CD4-positive, alpha-beta memory T cell (primary cell): ENCODE results near the gene PIGR. TPM values are rescaled to one million over a fixed set of nuclear protein-coding genes. Genes with fewer than 3 reads are reported as not detected.
"Not testable (repeated sequence)": the region's sequence is repeated elsewhere in the genome, so short reads cannot be mapped to it uniquely, and the experiment has no call there.

Experiments used
- CTCF ChIA-PET: fragments of 350-600 bp; sonication (Branson Sonifier 250); formaldehyde crosslinking; loops from one replicate; lab custom pipeline; 2021; ENCODE audit warnings: inconsistent platforms; ENCODE audit not compliant: partially characterized antibody; lab: Charles Lee
- POLR2A ChIA-PET: fragments of 350-600 bp; sonication (Branson Sonifier 250); formaldehyde crosslinking; loops from one replicate; lab custom pipeline; 2021; ENCODE audit not compliant: partially characterized antibody; lab: Charles Lee
- DNase-seq, 5 donors: peaks; one replicate each; pipeline versions ENCODE4 v3.0.0 to v3.0.0-alpha.2; 2020 to 2022; ENCODE audit warnings: mixed read lengths in 1 of 5
- H3K27ac ChIP-seq: one replicate; pipeline ENCODE4 v1.7.0; 2013; ENCODE audit warnings: low read depth, low read length
- H3K27me3 ChIP-seq: 2 replicates; pipeline ENCODE4 v1.7.0; 2013; ENCODE audit warnings: mild to moderate bottlenecking, low read length, moderate library complexity; ENCODE audit not compliant: insufficient read depth
- H3K36me3 ChIP-seq: 2 replicates; pipeline ENCODE4 v1.7.0; 2013; ENCODE audit warnings: mild to moderate bottlenecking, low read length, moderate library complexity; ENCODE audit not compliant: insufficient read depth
- H3K4me1 ChIP-seq: 2 replicates; pipeline ENCODE4 v1.7.0; 2013; ENCODE audit warnings: mild to moderate bottlenecking, low read length, moderate library complexity; ENCODE audit not compliant: insufficient read depth
- H3K4me3 ChIP-seq, 2 donors: one replicate each; pipeline ENCODE4 v1.7.0; 2013; ENCODE audit warnings: low read length in 2 of 2, mild to moderate bottlenecking in 1 of 2
- H3K9me3 ChIP-seq, 2 donors: one replicate each; pipeline ENCODE4 v1.7.0; 2013; ENCODE audit warnings: low read length in 2 of 2, control low read depth in 1 of 2; ENCODE audit not compliant: control insufficient read depth in 1 of 2
- H3K27ac Mint-ChIP-seq, 7 donors: one replicate each; pipeline ENCODE4 v1.8.0; 2020 to 2021; ENCODE audit warnings: mixed read lengths in 7 of 7, mild to moderate bottlenecking in 6 of 7, inconsistent platforms in 3 of 7, moderate library complexity in 3 of 7
- H3K27me3 Mint-ChIP-seq, 2 donors: one replicate each; pipeline ENCODE4 v1.8.0; 2020 to 2021; ENCODE audit warnings: mixed read lengths in 2 of 2
- H3K36me3 Mint-ChIP-seq, 2 donors: one replicate each; pipeline ENCODE4 v1.8.0; 2020 to 2021; ENCODE audit warnings: mixed read lengths in 2 of 2, inconsistent platforms in 1 of 2, mild to moderate bottlenecking in 1 of 2
- H3K4me1 Mint-ChIP-seq, 4 donors: one replicate each; pipeline ENCODE4 v1.8.0; 2020 to 2021; ENCODE audit warnings: mixed read lengths in 4 of 4, mild to moderate bottlenecking in 1 of 4
- H3K4me3 Mint-ChIP-seq, 8 donors: one replicate each; pipeline ENCODE4 v1.8.0; 2020 to 2021; ENCODE audit warnings: mixed read lengths in 8 of 8, mild to moderate bottlenecking in 7 of 8, moderate library complexity in 6 of 8, inconsistent platforms in 3 of 8
- H3K9me3 Mint-ChIP-seq, 8 donors: one replicate each; pipeline ENCODE4 v1.8.0; 2020 to 2021; ENCODE audit warnings: mixed read lengths in 8 of 8, mild to moderate bottlenecking in 5 of 8, inconsistent platforms in 3 of 8, moderate library complexity in 1 of 8
- intact Hi-C: fragments of 100-400 bp; cut with micrococcal nuclease; formaldehyde crosslinking; loops from one replicate; pipeline ENCODE4 v1.15.1; 2023
- polyA plus RNA-seq, 2 donors: library from polyadenylated mRNA; unstranded; fragments of 300-500 nt; fragmentation: Illumina TruSeq; gene quantifications; one replicate each; pipeline ENCODE4 v1.2.3, GENCODE V29; 2021
- total RNA-seq, 2 experiments: library from RNA; stranded (reverse); gene quantifications; one replicate each; pipeline ENCODE4 v1.2.3, GENCODE V29; 2021

Gene PIGR
- total and polyA plus RNA-seq, 4 experiments from 2014 or later, result not detected

DNA sequence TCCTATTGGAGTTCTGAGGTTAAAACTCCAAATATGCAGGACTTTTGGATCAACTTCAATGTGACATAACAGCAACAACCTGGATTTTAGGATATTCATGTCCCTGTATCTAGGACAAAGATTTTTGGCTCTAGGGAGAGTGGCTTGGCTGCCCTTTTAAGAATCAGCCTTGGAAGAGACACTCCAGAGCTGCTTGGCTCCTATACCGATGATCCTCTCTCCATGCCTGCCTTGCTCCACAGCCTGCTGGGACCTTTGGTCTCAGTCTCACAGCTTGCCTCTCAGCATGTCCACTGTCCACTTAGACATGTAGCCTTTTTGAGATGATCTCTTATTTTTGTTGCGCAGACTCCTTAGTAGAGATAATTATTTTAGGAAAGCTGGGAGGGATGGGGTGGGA, 20.0 kb downstream of the PIGR start:
- H3K36me3 Mint-ChIP-seq, result peaks cover 0 to 6% of the 10 kb centered on the region in 2 donors
- Histone ChIP-seq H3K4me1 (peaks cover 67% of the 10 kb centered on the region), H3K27me3 (no peaks in the 10 kb centered on the region), H3K36me3 (no peaks in the 10 kb centered on the region), H3K9me3 (no peaks in the 10 kb centered on the region), H3K27ac (no peak overlapping the region), H3K4me3 (no peak overlapping the region)
- no peaks in the 10 kb centered on the region for H3K9me3 Mint-ChIP-seq
- DNase-seq, result no peak
- ChIA-PET CTCF (interaction anchor here (0.7 to 13.7 kb wide), 5 partner anchors 9 to 192 kb away, joined by 3 to 477 read pairs (median 17); partner anchors contain the start of gene FCMR), POLR2A (interaction anchor here (0.9 to 8.7 kb wide), 4 partner anchors 9 to 200 kb away, joined by 3 to 179 read pairs (median 8); partner anchors contain the start of gene FCMR)
- intact Hi-C loops, result no loop called here
- peak overlapping the region in 2 of 8 donors; percentile 9 to 17 for H3K4me3 Mint-ChIP-seq
- peaks cover 20 to 37% (median 30%) of the 10 kb centered on the region in 4 donors for H3K4me1 Mint-ChIP-seq
- H3K27ac Mint-ChIP-seq, result peak overlapping the region in 4 of 7 donors; percentile 12 to 86 (median 36)
- H3K27me3 Mint-ChIP-seq, result no peaks in the 10 kb centered on the region

DNA sequence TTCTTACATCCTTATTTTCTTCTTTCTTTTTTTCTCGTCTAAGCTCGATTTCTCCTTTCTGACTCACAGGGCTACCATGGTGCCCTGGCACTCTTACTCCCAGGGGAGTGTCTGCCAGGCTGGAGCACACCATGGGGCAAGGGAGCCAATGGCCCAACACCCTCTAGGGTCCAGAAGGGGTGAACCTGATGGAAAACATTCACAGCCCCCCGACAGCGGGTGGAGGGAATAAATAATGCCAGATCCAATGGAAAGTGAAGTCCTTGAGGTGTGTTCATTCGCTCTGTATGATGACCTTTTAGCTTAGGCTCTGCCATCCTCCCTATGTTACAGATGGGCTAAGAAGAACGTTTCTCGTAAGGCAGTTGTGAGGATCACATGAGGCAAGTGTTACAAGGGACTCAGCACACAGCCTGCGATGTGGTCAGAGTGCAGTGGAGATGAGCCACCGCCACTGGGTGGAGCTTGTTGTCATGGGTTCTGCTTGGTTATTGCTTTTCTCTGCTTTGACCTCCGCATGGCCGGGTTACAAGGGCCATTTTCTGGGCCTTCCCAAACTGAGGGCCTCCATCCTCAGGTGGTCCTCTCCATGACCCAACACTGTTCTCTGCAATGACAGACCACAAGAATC, 21.0 kb downstream of the PIGR start:
- Mint-ChIP-seq H3K9me3 (no peaks in the 10 kb centered on the region), H3K27ac (no peak overlapping the region), H3K27me3 (no peaks in the 10 kb centered on the region), H3K36me3 (peaks cover 7 to 15% of the 10 kb centered on the region in 2 donors), H3K4me3 (no peak overlapping the region), H3K4me1 (peaks cover 13 to 27% (median 25%) of the 10 kb centered on the region in 4 donors)
- Histone ChIP-seq H3K9me3 (no peaks in the 10 kb centered on the region), H3K36me3 (no peaks in the 10 kb centered on the region), H3K27me3 (no peaks in the 10 kb centered on the region), H3K4me3 (no peak overlapping the region), H3K27ac (no peak overlapping the region), H3K4me1 (peaks cover 56% of the 10 kb centered on the region)
- ChIA-PET POLR2A (interaction anchor here (0.6 to 2.8 kb wide), 16 partner anchors 8 to 905 kb away, joined by 3 to 14 read pairs (median 3); no protein-coding TSS in a partner anchor), CTCF (interaction anchor here (0.7 to 13.7 kb wide), 11 partner anchors 8 to 213 kb away, joined by 3 to 477 read pairs (median 3); partner anchors contain the start of gene FCMR)
- intact Hi-C loops, result no loop called here
- DNase-seq, result peak; percentile 42 to 61 (median 55)

DNA sequence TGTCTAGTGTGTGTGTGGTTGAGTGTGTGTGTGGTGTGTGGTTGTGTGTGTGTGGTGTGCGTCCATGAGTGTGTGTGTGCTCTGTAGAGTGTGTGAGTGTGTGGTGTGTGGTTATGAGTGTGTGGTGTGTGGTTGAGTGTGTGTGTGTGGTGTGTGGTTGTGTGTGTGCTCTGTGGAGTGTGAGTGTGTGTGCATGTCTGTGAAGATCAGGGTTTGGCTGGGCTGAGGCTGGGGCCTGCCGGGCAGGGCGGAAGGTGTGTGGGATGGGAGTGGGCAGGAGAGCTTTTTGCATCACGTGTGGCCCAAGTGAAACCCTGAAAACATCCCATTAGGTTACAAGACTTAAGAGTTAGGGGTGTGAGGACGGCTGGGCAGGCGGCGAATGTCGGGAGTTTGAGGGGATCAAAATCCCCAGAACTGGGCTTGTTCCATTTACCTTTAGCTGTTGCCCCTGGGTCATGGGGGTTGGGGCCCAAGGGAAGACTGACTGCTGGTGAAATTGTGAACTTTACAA, 21.6 kb downstream of the PIGR start:
- no peak overlapping the region for H3K4me3 Mint-ChIP-seq
- Histone ChIP-seq H3K9me3 (no peaks in the 10 kb centered on the region), H3K36me3 (no peaks in the 10 kb centered on the region), H3K27ac (peak overlapping the region; percentile 78), H3K4me1 (peaks cover 51% of the 10 kb centered on the region), H3K27me3 (no peaks in the 10 kb centered on the region), H3K4me3 (peak overlapping the region in 1 of 2 donors; percentile 94)
- DNase-seq, result no peak
- peaks cover 8 to 25% (median 22%) of the 10 kb centered on the region in 4 donors for H3K4me1 Mint-ChIP-seq
- ChIA-PET CTCF (interaction anchor here (0.7 to 13.7 kb wide), 10 partner anchors 7 to 213 kb away, joined by 3 to 477 read pairs (median 4); partner anchors contain the start of gene FCMR), POLR2A (interaction anchor here (0.6 to 2.8 kb wide), 14 partner anchors 8 to 360 kb away, joined by 3 to 14 read pairs (median 4); no protein-coding TSS in a partner anchor)
- intact Hi-C loops, result no loop called here
- no peaks in the 10 kb centered on the region for H3K27me3 Mint-ChIP-seq
- no peak overlapping the region for H3K27ac Mint-ChIP-seq
- peaks cover 11 to 18% of the 10 kb centered on the region in 2 donors for H3K36me3 Mint-ChIP-seq
- no peaks in the 10 kb centered on the region for H3K9me3 Mint-ChIP-seq

DNA sequence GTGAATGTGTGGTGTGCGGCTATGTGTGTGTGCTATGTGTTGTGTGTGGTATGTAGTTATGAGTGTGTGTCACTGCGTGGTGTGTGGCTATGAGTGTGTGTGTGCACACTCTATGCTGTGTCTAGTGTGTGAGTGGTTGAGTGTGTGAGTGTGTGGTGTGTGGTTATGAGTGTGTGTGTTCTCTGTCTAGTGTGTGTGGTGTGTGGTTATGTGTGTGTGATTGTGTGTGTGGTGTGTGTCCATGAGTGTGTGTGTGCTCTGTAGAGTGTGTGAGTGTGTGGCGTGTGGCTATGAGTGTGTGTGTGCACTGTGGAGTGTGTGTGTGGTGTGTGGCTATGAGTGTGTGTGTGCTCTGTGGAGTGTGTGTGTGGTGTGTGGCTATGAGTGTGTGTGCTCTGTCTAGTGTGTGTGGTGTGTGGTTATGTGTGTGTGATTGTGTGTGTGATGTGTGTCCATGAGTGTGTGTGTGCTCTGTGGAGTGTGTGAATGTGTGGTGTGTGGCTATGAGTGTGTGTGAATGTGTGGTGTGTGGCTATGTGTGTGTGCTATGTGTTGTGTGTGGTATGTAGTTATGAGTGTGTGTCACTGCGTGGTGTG, 22.2 kb downstream of the PIGR start:
- not testable (repeated sequence) for H3K27me3 ChIP-seq, H3K27ac Mint-ChIP-seq, H3K4me3 Mint-ChIP-seq, H3K36me3 ChIP-seq, H3K9me3 Mint-ChIP-seq, H3K9me3 ChIP-seq, DNase-seq, H3K27me3 Mint-ChIP-seq
- Mint-ChIP-seq H3K4me1 (peaks cover 4 to 25% (median 20%) of the 10 kb centered on the region in 4 donors), H3K36me3 (peaks cover 12 to 20% of the 10 kb centered on the region in 2 donors)
- POLR2A ChIA-PET, result interaction anchor here (1.2 to 4.3 kb wide), 11 partner anchors 7 to 189 kb away, joined by 3 to 211 read pairs (median 12); no protein-coding TSS in a partner anchor
- Histone ChIP-seq H3K27ac (peak overlapping the region; percentile 78), H3K4me3 (peak overlapping the region in 1 of 2 donors; percentile 94), H3K4me1 (peaks cover 54% of the 10 kb centered on the region)
- CTCF ChIA-PET, result interaction anchor here (1.2 to 13.7 kb wide), 5 partner anchors 7 to 107 kb away, joined by 3 to 477 read pairs (median 91); partner anchors contain the start of gene FCMR
- intact Hi-C loops, result loop anchor here (1.0 to 2.0 kb wide), 3 partner anchors 9 to 121 kb away; no protein-coding TSS in a partner anchor

DNA sequence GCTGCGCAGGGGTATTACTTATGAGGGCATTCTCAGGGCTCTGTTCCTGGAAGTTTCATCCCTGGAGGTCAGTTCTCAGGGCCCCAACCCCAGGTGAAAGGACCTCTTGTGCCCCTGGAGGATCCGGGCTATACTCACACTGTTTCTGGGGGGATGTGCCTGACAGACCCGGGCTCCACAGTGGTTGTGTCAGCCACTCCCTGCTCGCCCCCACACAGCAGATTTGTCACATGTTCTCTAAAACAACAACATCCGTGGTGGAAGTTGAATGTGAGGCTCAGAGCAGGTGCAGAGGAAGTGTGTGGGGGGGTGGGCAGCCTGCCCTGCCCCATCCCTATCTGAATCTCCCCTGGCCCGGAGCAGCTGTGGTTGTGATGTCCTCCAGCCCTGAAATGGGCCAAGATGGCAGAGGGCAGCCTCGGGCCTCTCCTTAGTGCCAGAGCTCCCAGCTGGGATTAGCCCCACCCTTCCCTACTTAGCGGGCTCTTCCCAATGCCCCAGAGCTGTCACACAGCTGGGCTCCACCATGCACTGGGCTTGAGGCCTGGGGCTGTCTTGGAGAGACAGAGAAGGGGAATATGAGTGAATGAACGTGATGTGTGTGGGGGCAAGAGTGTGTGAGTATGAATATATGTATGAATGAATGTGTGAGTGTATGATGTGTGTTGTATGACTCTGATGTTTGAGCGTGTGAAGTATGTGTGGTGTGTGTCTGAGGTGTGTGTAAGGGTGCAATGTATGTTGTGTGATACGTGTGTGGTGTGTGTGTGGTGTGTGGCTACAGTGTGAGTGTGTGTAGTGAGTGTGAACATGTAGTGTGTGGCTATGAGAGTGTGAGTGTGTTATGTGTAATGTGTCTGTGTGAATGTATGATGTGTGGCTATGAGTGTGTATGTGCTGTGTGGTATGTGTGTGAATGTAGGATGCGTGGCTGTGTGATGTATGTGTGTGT, 23.0 kb downstream of the PIGR start:
- no peaks in the 10 kb centered on the region for H3K27me3 Mint-ChIP-seq
- H3K4me3 ChIP-seq, result peak overlapping the region; percentile 94 to 97
- POLR2A ChIA-PET, result interaction anchor here (1.1 to 12.7 kb wide), 13 partner anchors 7 to 367 kb away, joined by 3 to 211 read pairs (median 10); partner anchors contain the start of gene PFKFB2

DNA sequence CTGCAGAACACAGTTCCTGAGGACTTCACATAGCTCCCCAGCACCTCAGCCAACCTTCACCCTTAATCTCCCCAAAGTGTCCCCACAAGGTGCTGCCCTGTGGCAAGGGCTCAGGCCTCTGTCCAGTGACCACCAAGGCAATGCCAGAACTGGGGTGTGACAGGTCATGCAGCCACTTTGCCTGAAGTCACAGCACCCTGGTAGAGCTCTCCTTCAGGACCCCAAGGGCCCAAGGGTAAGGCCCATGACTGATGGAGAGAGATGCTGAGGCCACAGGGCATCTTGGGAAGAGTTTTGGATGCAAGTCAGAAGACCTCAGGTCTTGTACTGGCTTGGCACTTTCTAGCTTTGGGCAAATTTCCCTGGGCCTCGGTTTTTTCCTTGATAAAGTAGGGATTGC, 23.7 kb downstream of the PIGR start:
- peak overlapping the region; percentile 78 for H3K27ac ChIP-seq
- no peaks in the 10 kb centered on the region for H3K27me3 ChIP-seq
- intact Hi-C loops, result loop anchor here (2.0 kb wide), 1 partner anchor 120 kb away; no protein-coding TSS in a partner anchor
- H3K9me3 ChIP-seq, result no peaks in the 10 kb centered on the region
- H3K36me3 ChIP-seq, result no peaks in the 10 kb centered on the region
- H3K27me3 Mint-ChIP-seq, result no peaks in the 10 kb centered on the region
- ChIA-PET CTCF (interaction anchor here (0.9 to 13.0 kb wide), 10 partner anchors 8 to 196 kb away, joined by 4 to 477 read pairs (median 7); partner anchors contain the start of gene IL20), POLR2A (interaction anchor here (0.7 to 12.7 kb wide), 22 partner anchors 8 to 367 kb away, joined by 3 to 211 read pairs (median 4); partner anchors contain the start of genes PFKFB2 and PIGR)
- peak overlapping the region; percentile 94 to 97 for H3K4me3 ChIP-seq
- DNase-seq, result no peak
- H3K4me1 Mint-ChIP-seq, result peaks cover 14 to 33% (median 28%) of the 10 kb centered on the region in 4 donors
- no peak overlapping the region for H3K27ac Mint-ChIP-seq
- H3K4me3 Mint-ChIP-seq, result no peak overlapping the region
- H3K4me1 ChIP-seq, result peaks cover 67% of the 10 kb centered on the region
- H3K9me3 Mint-ChIP-seq, result no peaks in the 10 kb centered on the region
- peaks cover 23 to 30% of the 10 kb centered on the region in 2 donors for H3K36me3 Mint-ChIP-seq

More for the DNA sequence above, 23.0 kb downstream of the PIGR start:
- Histone ChIP-seq H3K4me1 (peaks cover 62% of the 10 kb centered on the region), H3K9me3 (no peaks in the 10 kb centered on the region), H3K36me3 (no peaks in the 10 kb centered on the region), H3K27ac (peak overlapping the region; percentile 78), H3K27me3 (no peaks in the 10 kb centered on the region)
- intact Hi-C loops, result loop anchor here (1.0 to 2.0 kb wide), 3 partner anchors 10 to 120 kb away; no protein-coding TSS in a partner anchor
- CTCF ChIA-PET, result interaction anchor here (0.9 to 13.0 kb wide), 6 partner anchors 8 to 60 kb away, joined by 3 to 477 read pairs (median 6); no protein-coding TSS in a partner anchor
- Mint-ChIP-seq H3K36me3 (peaks cover 15 to 24% of the 10 kb centered on the region in 2 donors), H3K9me3 (no peaks in the 10 kb centered on the region), H3K4me1 (peaks cover 7 to 32% (median 24%) of the 10 kb centered on the region in 4 donors), H3K4me3 (no peak overlapping the region), H3K27ac (no peak overlapping the region)
- peak; percentile 78 to 85 (median 81) for DNase-seq
